ENCODE results near the gene IKBIP.

The IKBIP gene

GRCh38 chr12:98592825-98593322 lies 51.7 kb downstream of the IKBIP start:
- peak; percentile 30 for DNase-seq (ENCODE audit: low read depth)

GRCh38 chr12:98591209-98591608 lies 53.4 kb downstream of the IKBIP start:
- no peak overlapping the region for H3K4me3 ChIP-seq (ENCODE audit: control insufficient read depth, low read depth, low read length)
- no peak for DNase-seq (ENCODE audit: low read depth)
- TF ChIP-seq, protein P1, sequence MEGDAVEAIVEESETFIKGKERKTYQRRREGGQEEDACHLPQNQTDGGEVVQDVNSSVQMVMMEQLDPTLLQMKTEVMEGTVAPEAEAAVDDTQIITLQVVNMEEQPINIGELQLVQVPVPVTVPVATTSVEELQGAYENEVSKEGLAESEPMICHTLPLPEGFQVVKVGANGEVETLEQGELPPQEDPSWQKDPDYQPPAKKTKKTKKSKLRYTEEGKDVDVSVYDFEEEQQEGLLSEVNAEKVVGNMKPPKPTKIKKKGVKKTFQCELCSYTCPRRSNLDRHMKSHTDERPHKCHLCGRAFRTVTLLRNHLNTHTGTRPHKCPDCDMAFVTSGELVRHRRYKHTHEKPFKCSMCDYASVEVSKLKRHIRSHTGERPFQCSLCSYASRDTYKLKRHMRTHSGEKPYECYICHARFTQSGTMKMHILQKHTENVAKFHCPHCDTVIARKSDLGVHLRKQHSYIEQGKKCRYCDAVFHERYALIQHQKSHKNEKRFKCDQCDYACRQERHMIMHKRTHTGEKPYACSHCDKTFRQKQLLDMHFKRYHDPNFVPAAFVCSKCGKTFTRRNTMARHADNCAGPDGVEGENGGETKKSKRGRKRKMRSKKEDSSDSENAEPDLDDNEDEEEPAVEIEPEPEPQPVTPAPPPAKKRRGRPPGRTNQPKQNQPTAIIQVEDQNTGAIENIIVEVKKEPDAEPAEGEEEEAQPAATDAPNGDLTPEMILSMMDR (conservative IDR thresholded peaks at IDR 0.05; ENCODE audit: control insufficient read depth, insufficient read depth, low read depth, low read length): no peak

More at GRCh38 chr12:98592825-98593322, 51.7 kb downstream of the IKBIP start:
- TF ChIP-seq, protein P1 (conservative IDR thresholded peaks at IDR 0.05; ENCODE audit: control insufficient read depth, insufficient read depth, low read depth, low read length): no peak
- peak overlapping the region; percentile 99 for H3K4me3 ChIP-seq (ENCODE audit: control insufficient read depth, low read depth, low read length)

DNA sequence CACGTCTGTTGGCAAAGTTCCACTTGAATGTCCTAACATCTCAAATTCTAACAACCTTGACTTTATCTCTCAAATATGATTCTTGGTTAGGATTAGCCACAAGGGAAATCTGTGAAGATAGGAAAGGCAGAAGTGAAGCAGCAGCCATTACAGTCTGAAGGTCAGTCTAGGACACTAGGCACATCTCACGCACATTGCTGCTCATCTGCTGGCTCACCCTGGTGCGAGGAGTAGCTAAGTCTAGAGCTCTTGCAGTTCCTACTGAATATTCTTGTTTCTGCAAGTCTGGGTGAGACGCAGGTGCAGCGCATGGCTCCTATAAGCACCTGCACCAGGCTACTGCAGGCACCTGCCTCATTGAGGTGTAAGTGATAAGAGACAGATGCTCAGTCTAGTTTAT lies 57.5 kb downstream of the IKBIP start:
- DNase-seq (ENCODE audit: low read depth): no peak
- TF ChIP-seq, protein P1 (conservative IDR thresholded peaks at IDR 0.05; ENCODE audit: control insufficient read depth, insufficient read depth, low read depth, low read length): no peak
- no peak overlapping the region for H3K4me3 ChIP-seq (ENCODE audit: control insufficient read depth, low read depth, low read length)

DNA sequence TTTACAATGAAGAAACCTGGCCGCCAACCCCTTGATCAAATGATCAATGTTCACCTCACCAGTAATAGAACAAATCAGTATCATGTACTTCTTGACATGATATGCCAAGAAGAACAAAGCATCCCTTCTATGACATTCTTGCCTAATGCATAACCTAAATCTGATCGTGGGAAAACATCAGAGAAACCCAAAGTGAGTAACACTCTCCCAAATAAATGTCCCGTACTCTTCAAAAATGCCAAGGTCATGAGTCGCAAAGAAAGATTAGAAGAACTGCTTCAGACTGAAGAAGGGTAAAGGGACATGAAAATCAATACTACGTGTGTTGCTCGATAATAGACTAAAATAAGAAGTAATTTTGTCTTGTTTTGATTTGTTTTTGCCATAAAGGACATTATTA lies 62.5 kb downstream of the IKBIP start:
- peak; percentile 66 for DNase-seq (ENCODE audit: low read depth)
- no peak overlapping the region for H3K4me3 ChIP-seq (ENCODE audit: control insufficient read depth, low read depth, low read length)
- TF ChIP-seq, protein P1 (conservative IDR thresholded peaks at IDR 0.05; ENCODE audit: control insufficient read depth, insufficient read depth, low read depth, low read length): no peak

DNA sequence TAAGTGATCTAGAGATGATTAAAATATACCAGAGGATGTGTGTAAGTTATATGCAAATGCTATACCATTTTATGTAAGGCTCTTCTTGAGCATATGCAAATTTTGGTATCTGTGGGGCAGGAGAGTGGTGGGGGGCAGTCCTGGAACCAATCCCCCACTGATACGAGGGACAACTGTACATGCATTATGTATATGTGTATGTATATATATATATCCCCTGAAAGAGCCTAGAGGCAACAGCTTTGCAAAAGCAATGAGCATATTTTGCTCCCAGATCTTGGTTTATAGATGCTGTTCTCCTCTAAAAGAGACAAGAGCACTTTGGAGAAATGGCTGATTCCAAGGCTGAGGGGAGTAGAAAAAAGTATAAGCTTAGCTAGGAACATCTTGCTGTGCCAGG lies 63.5 kb downstream of the IKBIP start:
- H3K4me3 ChIP-seq (ENCODE audit: control insufficient read depth, low read depth, low read length): no peak overlapping the region
- TF ChIP-seq, protein P1 (conservative IDR thresholded peaks at IDR 0.05; ENCODE audit: control insufficient read depth, insufficient read depth, low read depth, low read length): no peak
- DNase-seq (ENCODE audit: low read depth): no peak

DNA sequence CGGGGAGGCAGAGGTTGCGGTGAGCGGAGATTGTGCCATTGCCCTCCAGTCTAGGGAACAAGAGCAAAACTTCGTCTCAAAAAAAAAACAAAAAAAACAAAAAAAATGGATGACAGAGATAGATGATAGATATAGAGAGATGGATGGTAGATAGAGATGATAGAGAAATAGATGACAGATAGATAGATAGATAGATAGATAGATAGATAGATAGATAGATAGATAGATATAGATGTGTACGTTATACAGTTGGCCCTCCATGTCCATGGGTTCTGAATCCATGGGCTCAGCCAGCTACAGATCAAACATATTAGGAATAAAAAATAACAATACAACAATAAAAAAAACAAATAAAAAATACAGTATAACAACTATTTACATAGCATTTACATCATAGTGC lies 63.9 kb downstream of the IKBIP start:
- H3K4me3 ChIP-seq (ENCODE audit: control insufficient read depth, low read depth, low read length): no peak overlapping the region
- DNase-seq (ENCODE audit: low read depth): no peak
- TF ChIP-seq, protein P1 (conservative IDR thresholded peaks at IDR 0.05; ENCODE audit: control insufficient read depth, insufficient read depth, low read depth, low read length): no peak

- H3K4me3 ChIP-seq (ENCODE audit: control insufficient read depth, low read depth, low read length): no peak overlapping the region
- DNase-seq (ENCODE audit: low read depth): no peak
- TF ChIP-seq, protein P1 (conservative IDR thresholded peaks at IDR 0.05; ENCODE audit: control insufficient read depth, insufficient read depth, low read depth, low read length): no peak
These were observed 64.8 kb downstream of the IKBIP start for GRCh38 chr12:98579835-98580234.

All from fibroblast of mammary gland (primary cell).